Muscle layer of duodenum (tissue), 2 donors: ENCODE measurements around the gene PLEKHA7.

Experiments
- H3K27ac ChIP-seq: one replicate; pipeline ENCODE4 v1.7.0; 2013; ENCODE audit warnings: mild to moderate bottlenecking, low read length
- H3K27me3 ChIP-seq: one replicate; pipeline ENCODE4 v1.7.0; 2013; ENCODE audit warnings: low read depth, mild to moderate bottlenecking, control low read depth, low read length
- H3K36me3 ChIP-seq, 2 donors: one replicate each; pipeline ENCODE4 v1.7.0; 2013; ENCODE audit warnings: low read length in 2 of 2, control low read depth in 1 of 2, mild to moderate bottlenecking in 1 of 2; ENCODE audit not compliant: insufficient read depth in 2 of 2, control insufficient read depth in 1 of 2
- H3K4me1 ChIP-seq, 2 donors: one replicate each; pipeline ENCODE4 v1.7.0; 2013; ENCODE audit warnings: low read length in 2 of 2, mild to moderate bottlenecking in 2 of 2, control low read depth in 1 of 2, moderate library complexity in 1 of 2; ENCODE audit not compliant: insufficient read depth in 2 of 2, control insufficient read depth in 1 of 2
- H3K4me3 ChIP-seq, 2 donors: one replicate each; pipeline ENCODE4 v1.7.0; 2013; ENCODE audit warnings: low read length in 2 of 2, low read depth in 1 of 2, mild to moderate bottlenecking in 1 of 2
- H3K9me3 ChIP-seq, 2 donors: one replicate each; pipeline ENCODE4 v1.7.0; 2013; ENCODE audit warnings: low read length in 2 of 2, control low read depth in 1 of 2, mild to moderate bottlenecking in 1 of 2; ENCODE audit not compliant: control insufficient read depth in 1 of 2
- donor health status: healthy.

Gene PLEKHA7

GRCh38 chr11:16813126-16813525 lies 201.1 kb downstream of the PLEKHA7 start:
- H3K27ac ChIP-seq = no peak overlapping the region
- H3K27me3 ChIP-seq = no peaks in the 10 kb centered on the region
- H3K36me3 ChIP-seq = peaks cover 0 to 8% of the 10 kb centered on the region in 2 donors
- no peak overlapping the region for H3K4me3 ChIP-seq
- H3K4me1 ChIP-seq = peaks cover 0 to 4% of the 10 kb centered on the region in 2 donors
- no peaks in the 10 kb centered on the region for H3K9me3 ChIP-seq

- Histone ChIP-seq H3K27me3 (no peaks in the 10 kb centered on the region), H3K36me3 (peaks cover 0 to 8% of the 10 kb centered on the region in 2 donors), H3K9me3 (no peaks in the 10 kb centered on the region), H3K4me1 (peaks cover 0 to 6% of the 10 kb centered on the region in 2 donors), H3K27ac (no peak overlapping the region), H3K4me3 (no peak overlapping the region)
These were observed 201.9 kb downstream of the PLEKHA7 start for GRCh38 chr11:16812274-16812673.

GRCh38 chr11:16811136-16812020 lies 202.8 kb downstream of the PLEKHA7 start:
- no peak overlapping the region for H3K4me3 ChIP-seq
- no peak overlapping the region for H3K27ac ChIP-seq
- peaks cover 0 to 8% of the 10 kb centered on the region in 2 donors for H3K36me3 ChIP-seq
- H3K9me3 ChIP-seq = no peaks in the 10 kb centered on the region
- peaks cover 7 to 13% of the 10 kb centered on the region in 2 donors for H3K4me1 ChIP-seq
- no peaks in the 10 kb centered on the region for H3K27me3 ChIP-seq

GRCh38 chr11:16809886-16810668 lies 204.1 kb downstream of the PLEKHA7 start:
- H3K9me3 ChIP-seq = no peaks in the 10 kb centered on the region
- no peak overlapping the region for H3K4me3 ChIP-seq
- peaks cover 7 to 13% of the 10 kb centered on the region in 2 donors for H3K4me1 ChIP-seq
- H3K36me3 ChIP-seq = peaks cover 0 to 8% of the 10 kb centered on the region in 2 donors
- no peaks in the 10 kb centered on the region for H3K27me3 ChIP-seq
- H3K27ac ChIP-seq = peak overlapping the region; percentile 5

- no peak overlapping the region for H3K27ac ChIP-seq
- H3K36me3 ChIP-seq = no peaks in the 10 kb centered on the region
- H3K4me3 ChIP-seq = no peak overlapping the region
- H3K9me3 ChIP-seq = no peaks in the 10 kb centered on the region
- H3K4me1 ChIP-seq = peaks cover 15 to 19% of the 10 kb centered on the region in 2 donors
- no peaks in the 10 kb centered on the region for H3K27me3 ChIP-seq
These were observed 206.9 kb downstream of the PLEKHA7 start for GRCh38 chr11:16807306-16807705.

- no peaks in the 10 kb centered on the region for H3K9me3 ChIP-seq
- peaks cover 15 to 19% of the 10 kb centered on the region in 2 donors for H3K4me1 ChIP-seq
- no peak overlapping the region for H3K4me3 ChIP-seq
- no peaks in the 10 kb centered on the region for H3K27me3 ChIP-seq
- no peak overlapping the region for H3K27ac ChIP-seq
- no peaks in the 10 kb centered on the region for H3K36me3 ChIP-seq
These were observed 207.4 kb downstream of the PLEKHA7 start for GRCh38 chr11:16806791-16807190.

GRCh38 chr11:16805938-16806337 lies 208.3 kb downstream of the PLEKHA7 start:
- no peaks in the 10 kb centered on the region for H3K27me3 ChIP-seq
- H3K4me1 ChIP-seq = peaks cover 15 to 19% of the 10 kb centered on the region in 2 donors
- H3K27ac ChIP-seq = no peak overlapping the region
- peaks cover 0 to 3% of the 10 kb centered on the region in 2 donors for H3K36me3 ChIP-seq
- H3K9me3 ChIP-seq = no peaks in the 10 kb centered on the region
- no peak overlapping the region for H3K4me3 ChIP-seq

GRCh38 chr11:16804104-16804947 lies 209.9 kb downstream of the PLEKHA7 start:
- peaks cover 0 to 4% of the 10 kb centered on the region in 2 donors for H3K36me3 ChIP-seq
- H3K4me3 ChIP-seq = no peak overlapping the region
- no peak overlapping the region for H3K27ac ChIP-seq
- peaks cover 15 to 19% of the 10 kb centered on the region in 2 donors for H3K4me1 ChIP-seq
- no peaks in the 10 kb centered on the region for H3K9me3 ChIP-seq
- H3K27me3 ChIP-seq = no peaks in the 10 kb centered on the region

- H3K4me1 ChIP-seq = peaks cover 5 to 13% of the 10 kb centered on the region in 2 donors
- H3K9me3 ChIP-seq = no peaks in the 10 kb centered on the region
- H3K27ac ChIP-seq = no peak overlapping the region
- no peak overlapping the region for H3K4me3 ChIP-seq
- no peaks in the 10 kb centered on the region for H3K27me3 ChIP-seq
- H3K36me3 ChIP-seq = peaks cover 0 to 4% of the 10 kb centered on the region in 2 donors
These were observed 212.8 kb downstream of the PLEKHA7 start for GRCh38 chr11:16801288-16801980.

GRCh38 chr11:16800382-16800781 lies 213.8 kb downstream of the PLEKHA7 start:
- Histone ChIP-seq H3K9me3 (no peaks in the 10 kb centered on the region), H3K27ac (no peak overlapping the region), H3K27me3 (no peaks in the 10 kb centered on the region), H3K4me3 (no peak overlapping the region), H3K36me3 (peaks cover 0 to 4% of the 10 kb centered on the region in 2 donors), H3K4me1 (peaks cover 5 to 12% of the 10 kb centered on the region in 2 donors)
